T-cell (primary cell): ENCODE data around the gene KCNIP4. TPM values are rescaled to one million over a fixed set of nuclear protein-coding genes. Genes with fewer than 3 reads are reported as not detected.

Source experiments
- ATAC-seq, 4 experiments: fragments of 200-7000 bp in 3 of 4; fragments of 150-1000 bp in 1 of 4; cut with Tn5 transposase; replicated peaks in 1 of 4; 1 replicate in 3 of 4; 2 replicates in 1 of 4; pipeline ENCODE4 v1.10.0; 2021; ENCODE audit warnings: moderate library complexity in 3 of 4, mild to moderate bottlenecking in 2 of 4, moderate number of reproducible peaks in 1 of 4
- CTCF ChIA-PET, 2 donors: fragments of 300-600 bp; sonication (Branson Sonifier 250); formaldehyde crosslinking; loops; one replicate each; lab custom pipeline; 2022; ENCODE audit warnings: antibody characterized with exemption in 2 of 2; lab: Charles Lee
- POLR2A ChIA-PET, 2 donors: fragments of 300-600 bp; sonication (Branson Sonifier 250); formaldehyde crosslinking; loops; one replicate each; lab custom pipeline; 2022; ENCODE audit warnings: antibody characterized with exemption in 2 of 2; lab: Charles Lee
- DNase-seq, 35 experiments: peaks; one replicate each; pipeline versions ENCODE4 v3.0.0 to v3.0.0-alpha.2; 2013 to 2023
- H3K27ac ChIP-seq: one replicate; pipeline ENCODE4 v1.5.1; 2013; ENCODE audit warnings: low read length
- H3K27me3 ChIP-seq, 2 experiments: replicated peaks in 1 of 2; 1 replicate in 1 of 2; 2 replicates in 1 of 2; pipeline versions ENCODE4 v1.6.1 to v1.7.0; 2013; ENCODE audit warnings: low read length in 1 of 2, mixed read lengths in 1 of 2; ENCODE audit not compliant: control insufficient read depth in 2 of 2, insufficient read depth in 2 of 2; ENCODE audit errors: extremely low read depth in 1 of 2
- H3K36me3 ChIP-seq, 2 donors: 1 replicate in 1 of 2; 2 replicates in 1 of 2; pipeline versions ENCODE4 v1.6.1 to v1.7.0; 2013; ENCODE audit warnings: low read length in 1 of 2; ENCODE audit not compliant: control insufficient read depth in 2 of 2, insufficient read depth in 1 of 2; ENCODE audit errors: extremely low read depth in 1 of 2
- H3K4me1 ChIP-seq, 2 experiments: 1 replicate in 1 of 2; 2 replicates in 1 of 2; pipeline versions ENCODE4 v1.6.1 to v1.7.0; 2013; ENCODE audit warnings: low read length in 2 of 2, mixed read lengths in 1 of 2; ENCODE audit not compliant: insufficient read depth in 2 of 2, control insufficient read depth in 1 of 2; ENCODE audit errors: extremely low read depth in 1 of 2
- H3K4me3 ChIP-seq, 2 donors: 1 replicate in 1 of 2; 2 replicates in 1 of 2; pipeline versions ENCODE4 v1.5.1 to v1.7.0; 2013; ENCODE audit warnings: mild to moderate bottlenecking in 2 of 2, low read length in 1 of 2, moderate library complexity in 1 of 2; ENCODE audit not compliant: control insufficient read depth in 1 of 2; ENCODE audit errors: extremely low read depth in 1 of 2
- H3K9me3 ChIP-seq: 2 replicates; pipeline ENCODE4 v1.7.0; 2013
- H3K27ac Mint-ChIP-seq, 2 donors: one replicate each; pipeline ENCODE4 v1.8.0; 2020 to 2021; ENCODE audit warnings: mild to moderate bottlenecking in 2 of 2, mixed read lengths in 2 of 2
- H3K27me3 Mint-ChIP-seq, 2 donors: one replicate each; pipeline ENCODE4 v1.8.0; 2021 to 2022; ENCODE audit warnings: mixed read lengths in 2 of 2
- H3K36me3 Mint-ChIP-seq: one replicate; pipeline ENCODE4 v1.8.0; 2021; ENCODE audit warnings: mixed read lengths
- H3K4me1 Mint-ChIP-seq, 3 donors: one replicate each; pipeline ENCODE4 v1.8.0; 2020 to 2022; ENCODE audit warnings: mixed read lengths in 3 of 3, mild to moderate bottlenecking in 1 of 3
- H3K4me3 Mint-ChIP-seq, 3 donors: one replicate each; pipeline ENCODE4 v1.8.0; 2020 to 2022; ENCODE audit warnings: mild to moderate bottlenecking in 3 of 3, mixed read lengths in 3 of 3, moderate library complexity in 3 of 3
- H3K9me3 Mint-ChIP-seq, 3 donors: one replicate each; pipeline ENCODE4 v1.8.0; 2020 to 2022; ENCODE audit warnings: mixed read lengths in 3 of 3
- WGBS: methylation state at CpG from one replicate; pipeline ENCODE4 v1.1.5; 2013; ENCODE audit warnings: missing lambda C conversion rate; ENCODE audit not compliant: insufficient coverage; 5-methylcytosine and 5-hydroxymethylcytosine counted together
- total RNA-seq, 35 experiments: library from RNA in 6 of 35; stranded (reverse) in 6 of 35; fragments of 120-200 nt in 1 of 35; gene quantifications; one replicate each; pipeline versions ENCODE4 v1.2.1 to v1.2.4 and lab custom pipeline; 2013 to 2026

KCNIP4 gene
- total RNA-seq, 5 donors from 2014 or later (not counting 1 experiment from before 2014, with no cell fraction given) = not detected

DNA sequence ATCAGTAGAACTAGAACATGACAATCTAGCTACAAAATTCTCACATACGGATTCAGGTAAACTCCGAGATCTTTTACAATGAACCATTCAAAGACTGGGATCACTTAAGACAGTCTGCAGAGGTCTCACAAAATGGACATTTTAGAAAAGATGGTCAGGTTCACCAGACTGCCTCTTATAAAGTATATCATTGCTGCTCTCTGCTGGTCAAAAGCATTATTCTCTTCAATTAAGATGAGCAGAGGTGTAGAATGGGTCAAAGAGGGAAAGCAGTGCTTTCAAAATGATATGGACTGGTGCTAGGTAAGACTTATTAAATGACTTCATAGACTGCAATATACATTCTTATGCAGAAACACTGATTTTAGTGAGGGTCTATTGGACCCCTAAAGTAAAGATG, 813.6 kb downstream of the KCNIP4 start:
- Histone ChIP-seq H3K9me3 (no peaks in the 10 kb centered on the region), H3K27ac (no peak overlapping the region), H3K27me3 (no peaks in the 10 kb centered on the region), H3K4me3 (no peak overlapping the region), H3K36me3 (no peaks in the 10 kb centered on the region), H3K4me1 (no peaks in the 10 kb centered on the region)
- no peaks in the 10 kb centered on the region for H3K36me3 Mint-ChIP-seq
- CTCF ChIA-PET = interaction anchor here in 1 of 2 donors (3.9 kb wide), 1 partner anchor 361 kb away, joined by 29 read pairs; no protein-coding TSS in a partner anchor
- no peak overlapping the region for H3K4me3 Mint-ChIP-seq
- ATAC-seq (no peak), DNase-seq (peak in 1 of 35 experiments; percentile 29)
- peaks cover 0 to 3% (median 2%) of the 10 kb centered on the region in 3 donors for H3K9me3 Mint-ChIP-seq
- H3K4me1 Mint-ChIP-seq = no peaks in the 10 kb centered on the region
- 100% methylated on average over 2 of the region's 2 CpGs for WGBS
- POLR2A ChIA-PET = no interaction called here
- no peak overlapping the region for H3K27ac Mint-ChIP-seq
- no peaks in the 10 kb centered on the region for H3K27me3 Mint-ChIP-seq

- DNase-seq (no peak), ATAC-seq (no peak)
- no peaks in the 10 kb centered on the region for H3K27me3 ChIP-seq
- H3K4me1 ChIP-seq = no peaks in the 10 kb centered on the region
- H3K27ac Mint-ChIP-seq = no peak overlapping the region
- H3K27ac ChIP-seq = no peak overlapping the region
- no peaks in the 10 kb centered on the region for H3K36me3 ChIP-seq
- CTCF ChIA-PET = no interaction called here
- H3K9me3 ChIP-seq = no peaks in the 10 kb centered on the region
- no peak overlapping the region for H3K4me3 Mint-ChIP-seq
- H3K9me3 Mint-ChIP-seq = peaks cover 0 to 5% (median 0%) of the 10 kb centered on the region in 3 donors
- H3K4me3 ChIP-seq = no peak overlapping the region
- no peaks in the 10 kb centered on the region for H3K4me1 Mint-ChIP-seq
- H3K27me3 Mint-ChIP-seq = no peaks in the 10 kb centered on the region
- H3K36me3 Mint-ChIP-seq = no peaks in the 10 kb centered on the region
- POLR2A ChIA-PET = interaction anchor here in 1 of 2 donors (0.5 kb wide), 1 partner anchor 1832 kb away, joined by 4 read pairs; no protein-coding TSS in a partner anchor
These were observed 818.0 kb downstream of the KCNIP4 start for GRCh38 chr4:21130606-21131005.

GRCh38 chr4:21126014-21126512, 822.5 kb downstream of the KCNIP4 start:
- H3K36me3 ChIP-seq = no peaks in the 10 kb centered on the region
- H3K4me3 Mint-ChIP-seq = no peak overlapping the region
- H3K4me1 ChIP-seq = no peaks in the 10 kb centered on the region
- POLR2A ChIA-PET = no interaction called here
- no CpG with 5 or more reads among the region's 3 CpGs for WGBS
- no peaks in the 10 kb centered on the region for H3K36me3 Mint-ChIP-seq
- DNase-seq (no peak), ATAC-seq (no peak)
- no peak overlapping the region for H3K27ac Mint-ChIP-seq
- H3K27ac ChIP-seq = no peak overlapping the region
- no peak overlapping the region for H3K4me3 ChIP-seq
- H3K9me3 Mint-ChIP-seq = peaks cover 4 to 9% (median 6%) of the 10 kb centered on the region in 3 donors
- H3K9me3 ChIP-seq = no peaks in the 10 kb centered on the region
- H3K4me1 Mint-ChIP-seq = no peaks in the 10 kb centered on the region
- H3K27me3 ChIP-seq = no peaks in the 10 kb centered on the region
- H3K27me3 Mint-ChIP-seq = no peaks in the 10 kb centered on the region
- CTCF ChIA-PET = no interaction called here

DNA sequence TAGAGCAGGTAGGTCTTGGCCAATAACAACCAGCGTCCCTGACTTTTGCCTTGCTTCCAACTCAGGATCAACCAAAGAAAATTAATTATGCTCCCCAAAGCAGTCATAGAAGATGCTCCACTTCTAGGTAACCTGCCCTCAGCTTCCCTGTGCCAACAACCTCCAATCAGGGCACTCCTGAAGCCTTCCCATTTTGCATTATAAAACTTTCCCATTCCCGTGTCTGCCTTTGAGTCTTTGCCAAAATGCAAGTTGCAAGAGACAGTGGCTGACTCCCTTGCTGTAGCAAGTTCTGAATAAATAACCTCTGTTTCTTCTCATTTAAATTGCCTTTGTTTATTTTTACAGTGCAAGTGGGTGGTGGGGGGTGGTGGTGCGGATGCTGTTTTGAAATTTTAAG, 830.3 kb downstream of the KCNIP4 start:
- ChIA-PET CTCF (no interaction called here), POLR2A (no interaction called here)
- Mint-ChIP-seq H3K27me3 (no peaks in the 10 kb centered on the region), H3K9me3 (peaks cover 2 to 13% (median 7%) of the 10 kb centered on the region in 3 donors), H3K27ac (no peak overlapping the region), H3K36me3 (no peaks in the 10 kb centered on the region), H3K4me3 (no peak overlapping the region), H3K4me1 (no peaks in the 10 kb centered on the region)
- Histone ChIP-seq H3K4me3 (no peak overlapping the region), H3K9me3 (no peaks in the 10 kb centered on the region), H3K36me3 (no peaks in the 10 kb centered on the region), H3K27me3 (no peaks in the 10 kb centered on the region), H3K4me1 (no peaks in the 10 kb centered on the region), H3K27ac (no peak overlapping the region)
- DNase-seq (no peak), ATAC-seq (no peak)
- 70% methylated on average over 1 of the region's 3 CpGs for WGBS

DNA sequence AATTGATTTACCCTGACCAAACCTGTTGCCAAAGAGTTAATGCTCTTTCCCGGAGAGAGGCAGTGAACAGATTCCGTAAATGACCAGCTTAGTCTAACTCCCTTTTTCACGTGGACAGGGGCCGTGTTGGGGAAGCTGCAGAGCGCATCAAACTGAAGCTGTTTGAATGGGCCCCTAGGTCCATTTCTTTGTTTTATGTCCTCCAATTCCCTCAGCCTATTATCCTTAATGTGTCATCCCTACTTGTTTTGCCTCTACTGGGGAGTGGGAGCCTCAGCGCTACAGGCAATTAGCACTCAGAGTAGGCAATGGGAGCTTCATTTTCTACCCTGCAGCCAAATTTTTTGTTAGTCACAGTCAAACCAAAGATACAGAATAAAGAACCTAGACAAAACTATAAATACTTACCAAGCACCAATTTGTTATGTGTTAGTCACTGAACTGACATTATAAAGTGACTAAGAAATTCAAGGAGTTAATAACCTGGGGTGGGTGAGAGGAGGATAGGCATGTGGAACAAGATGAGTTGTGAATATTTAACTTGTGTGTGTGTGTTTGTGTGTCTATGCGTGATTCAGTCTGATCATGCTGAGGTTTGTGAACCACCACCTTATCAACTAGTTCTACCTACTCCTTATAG, 830.9 kb downstream of the KCNIP4 start:
- H3K4me1 ChIP-seq = no peaks in the 10 kb centered on the region
- ChIA-PET CTCF (no interaction called here), POLR2A (no interaction called here)
- ATAC-seq (no peak), DNase-seq (no peak)
- H3K27ac ChIP-seq = no peak overlapping the region
- Mint-ChIP-seq H3K4me1 (no peaks in the 10 kb centered on the region), H3K27ac (no peak overlapping the region), H3K4me3 (no peak overlapping the region), H3K9me3 (peaks cover 2 to 13% (median 11%) of the 10 kb centered on the region in 3 donors), H3K27me3 (no peaks in the 10 kb centered on the region), H3K36me3 (no peaks in the 10 kb centered on the region)
- 85% methylated on average over 5 of the region's 7 CpGs for WGBS
- no peaks in the 10 kb centered on the region for H3K27me3 ChIP-seq
- H3K4me3 ChIP-seq = no peak overlapping the region
- H3K9me3 ChIP-seq = no peaks in the 10 kb centered on the region
- no peaks in the 10 kb centered on the region for H3K36me3 ChIP-seq

GRCh38 chr4:21113496-21114223, 834.9 kb downstream of the KCNIP4 start:
- peaks cover 5 to 10% (median 8%) of the 10 kb centered on the region in 3 donors for H3K9me3 Mint-ChIP-seq
- H3K27me3 Mint-ChIP-seq = no peaks in the 10 kb centered on the region
- ChIA-PET CTCF (no interaction called here), POLR2A (no interaction called here)
- Histone ChIP-seq H3K4me3 (no peak overlapping the region), H3K36me3 (no peaks in the 10 kb centered on the region), H3K27me3 (no peaks in the 10 kb centered on the region), H3K4me1 (no peaks in the 10 kb centered on the region), H3K9me3 (no peaks in the 10 kb centered on the region), H3K27ac (no peak overlapping the region)
- no peak overlapping the region for H3K27ac Mint-ChIP-seq
- no peak for ATAC-seq
- H3K4me3 Mint-ChIP-seq = no peak overlapping the region
- no peak for DNase-seq
- no peaks in the 10 kb centered on the region for H3K36me3 Mint-ChIP-seq
- WGBS = no CpG with 5 or more reads among the region's 3 CpGs
- H3K4me1 Mint-ChIP-seq = no peaks in the 10 kb centered on the region
